Activated naive CD4-positive, alpha-beta T cell treated with Interleukin-2 at 50 U/mL for 16 hours (primary cell): ENCODE data around the gene POGZ.

Experiments
- DNase-seq: peaks from one replicate; pipeline ENCODE4 v3.0.0-alpha.2; 2020

The POGZ gene

GRCh38 chr1:151459331-151460046 is at the start of gene POGZ:
Gene POGZ, minus strand, starts transcription at chr1:151459494. Its CDS starts 17,290 bp downstream, at chr1:151442204.
- peak; percentile 94 for DNase-seq

- no peak for DNase-seq
Measured at GRCh38 chr1:151508833-151509232, 49.5 kb upstream of the POGZ start.

- DNase-seq: no peak
Measured at GRCh38 chr1:151504759-151505158, 45.5 kb upstream of the POGZ start.

- DNase-seq: no peak
Measured at GRCh38 chr1:151504252-151504651, 45.0 kb upstream of the POGZ start.

GRCh38 chr1:151502859-151503780 is 43.8 kb upstream of the POGZ start:
- no peak for DNase-seq

GRCh38 chr1:151502035-151502700 is 42.9 kb upstream of the POGZ start:
- DNase-seq: no peak

- no peak for DNase-seq
Measured at GRCh38 chr1:151501474-151501873, 42.2 kb upstream of the POGZ start.

- DNase-seq: no peak
Measured at GRCh38 chr1:151499930-151500329, 40.6 kb upstream of the POGZ start.

GRCh38 chr1:151499365-151499764 is 40.1 kb upstream of the POGZ start:
- no peak for DNase-seq

- no peak for DNase-seq
Measured at GRCh38 chr1:151495316-151495715, 36.0 kb upstream of the POGZ start.

GRCh38 chr1:151494741-151495281 is 35.5 kb upstream of the POGZ start:
- no peak for DNase-seq

- no peak for DNase-seq
Measured at GRCh38 chr1:151493042-151493441, 33.7 kb upstream of the POGZ start.

GRCh38 chr1:151492120-151492519 is 32.8 kb upstream of the POGZ start:
- DNase-seq: no peak

GRCh38 chr1:151491641-151492040 is 32.3 kb upstream of the POGZ start:
- no peak for DNase-seq

- no peak for DNase-seq
Measured at GRCh38 chr1:151486557-151486956, 27.3 kb upstream of the POGZ start.

- DNase-seq: no peak
Measured at GRCh38 chr1:151485685-151486255, 26.5 kb upstream of the POGZ start.

GRCh38 chr1:151482017-151482416 is 22.7 kb upstream of the POGZ start:
- no peak for DNase-seq

- no peak for DNase-seq
Measured at GRCh38 chr1:151479462-151479861, 20.2 kb upstream of the POGZ start.

- no peak for DNase-seq
Measured at GRCh38 chr1:151478923-151479322, 19.6 kb upstream of the POGZ start.

GRCh38 chr1:151478140-151478812 is 19.0 kb upstream of the POGZ start:
- no peak for DNase-seq

GRCh38 chr1:151477066-151477465 is 17.8 kb upstream of the POGZ start:
- no peak for DNase-seq

GRCh38 chr1:151476083-151476482 is 16.8 kb upstream of the POGZ start:
- DNase-seq: no peak
